ENCODE results near the gene MARK3. TPM values are rescaled to one million over a fixed set of nuclear protein-coding genes. Genes with fewer than 3 reads are reported as not detected.

MARK3 gene
- total and polyA plus RNA-seq, 2 of the 13 experiments (the other 11 are each of a cell fraction or from before 2014, with no cell fraction given), result 47.7 to 56.6 TPM

DNA sequence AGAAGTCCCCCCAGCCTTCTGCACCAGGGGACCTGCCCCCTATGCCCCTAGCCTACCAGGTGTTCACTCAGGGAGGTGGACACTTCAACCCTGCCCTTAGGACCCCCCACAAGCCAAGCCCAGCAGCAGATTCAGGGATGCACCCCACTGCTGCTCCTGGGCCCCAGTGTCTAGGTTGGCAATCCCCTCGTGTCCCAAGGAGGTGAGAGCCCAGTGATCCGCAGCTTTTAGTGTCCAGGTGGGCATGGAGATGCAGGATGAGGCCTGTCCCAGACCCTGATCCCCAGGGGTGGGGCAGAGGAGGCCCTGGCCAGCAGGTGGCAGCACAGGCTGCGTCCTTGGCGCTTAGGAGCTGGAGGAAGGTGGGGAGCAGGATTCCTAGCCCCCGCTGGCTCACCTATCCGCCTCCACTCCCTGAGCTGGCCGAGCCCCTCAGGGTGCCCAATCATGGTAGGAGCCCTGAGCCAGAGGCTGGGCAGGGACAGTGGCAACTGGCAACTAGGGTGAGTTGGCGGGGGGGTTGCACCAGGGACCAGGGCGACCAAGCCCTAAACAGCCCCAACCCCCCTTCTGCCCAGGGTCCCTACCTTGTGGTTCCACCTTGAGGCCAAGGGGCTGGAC lies 133.3 kb downstream of the MARK3 start (continued):
- TF ChIP-seq, protein P1, sequence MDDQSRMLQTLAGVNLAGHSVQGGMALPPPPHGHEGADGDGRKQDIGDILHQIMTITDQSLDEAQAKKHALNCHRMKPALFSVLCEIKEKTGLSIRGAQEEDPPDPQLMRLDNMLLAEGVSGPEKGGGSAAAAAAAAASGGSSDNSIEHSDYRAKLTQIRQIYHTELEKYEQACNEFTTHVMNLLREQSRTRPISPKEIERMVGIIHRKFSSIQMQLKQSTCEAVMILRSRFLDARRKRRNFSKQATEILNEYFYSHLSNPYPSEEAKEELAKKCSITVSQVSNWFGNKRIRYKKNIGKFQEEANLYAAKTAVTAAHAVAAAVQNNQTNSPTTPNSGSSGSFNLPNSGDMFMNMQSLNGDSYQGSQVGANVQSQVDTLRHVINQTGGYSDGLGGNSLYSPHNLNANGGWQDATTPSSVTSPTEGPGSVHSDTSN (CRISPR knock-in tag; IDR thresholded peaks at IDR 0.05; ENCODE audit: borderline replicate concordance), result no peak
- TF ChIP-seq ZSCAN12 (CRISPR knock-in tag; IDR thresholded peaks at IDR 0.05) (no peak), HNRNPK (IDR thresholded peaks at IDR 0.05; ENCODE audit: low read depth, low read length, poor library complexity, severe bottlenecking) (no peak), ATF1 (CRISPR knock-in tag; IDR thresholded peaks at IDR 0.05) (no peak), ZNF30 (CRISPR knock-in tag; IDR thresholded peaks at IDR 0.05) (no peak), NR2F2 (IDR thresholded peaks at IDR 0.05; ENCODE audit: borderline replicate concordance, low read depth) (no peak), SMAD1 (CRISPR knock-in tag; IDR thresholded peaks at IDR 0.05; ENCODE audit: borderline replicate concordance, low read depth) (no peak; the same call in 1 of the 2 replicates), ZNF616 (CRISPR knock-in tag; IDR thresholded peaks at IDR 0.05; ENCODE audit: low read depth) (no peak), GZF1 (CRISPR knock-in tag; IDR thresholded peaks at IDR 0.05) (no peak), ZNF33A (CRISPR knock-in tag; IDR thresholded peaks at IDR 0.05; ENCODE audit: borderline replicate concordance) (no peak), ETV6 (CRISPR knock-in tag; conservative IDR thresholded peaks at IDR 0.05) (no peak)
- TF ChIP-seq, protein P2, sequence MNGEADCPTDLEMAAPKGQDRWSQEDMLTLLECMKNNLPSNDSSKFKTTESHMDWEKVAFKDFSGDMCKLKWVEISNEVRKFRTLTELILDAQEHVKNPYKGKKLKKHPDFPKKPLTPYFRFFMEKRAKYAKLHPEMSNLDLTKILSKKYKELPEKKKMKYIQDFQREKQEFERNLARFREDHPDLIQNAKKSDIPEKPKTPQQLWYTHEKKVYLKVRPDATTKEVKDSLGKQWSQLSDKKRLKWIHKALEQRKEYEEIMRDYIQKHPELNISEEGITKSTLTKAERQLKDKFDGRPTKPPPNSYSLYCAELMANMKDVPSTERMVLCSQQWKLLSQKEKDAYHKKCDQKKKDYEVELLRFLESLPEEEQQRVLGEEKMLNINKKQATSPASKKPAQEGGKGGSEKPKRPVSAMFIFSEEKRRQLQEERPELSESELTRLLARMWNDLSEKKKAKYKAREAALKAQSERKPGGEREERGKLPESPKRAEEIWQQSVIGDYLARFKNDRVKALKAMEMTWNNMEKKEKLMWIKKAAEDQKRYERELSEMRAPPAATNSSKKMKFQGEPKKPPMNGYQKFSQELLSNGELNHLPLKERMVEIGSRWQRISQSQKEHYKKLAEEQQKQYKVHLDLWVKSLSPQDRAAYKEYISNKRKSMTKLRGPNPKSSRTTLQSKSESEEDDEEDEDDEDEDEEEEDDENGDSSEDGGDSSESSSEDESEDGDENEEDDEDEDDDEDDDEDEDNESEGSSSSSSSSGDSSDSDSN (CRISPR knock-in tag; IDR thresholded peaks at IDR 0.05), result no peak; the same call in none of the 2 replicates
- TF ChIP-seq, protein P3, sequence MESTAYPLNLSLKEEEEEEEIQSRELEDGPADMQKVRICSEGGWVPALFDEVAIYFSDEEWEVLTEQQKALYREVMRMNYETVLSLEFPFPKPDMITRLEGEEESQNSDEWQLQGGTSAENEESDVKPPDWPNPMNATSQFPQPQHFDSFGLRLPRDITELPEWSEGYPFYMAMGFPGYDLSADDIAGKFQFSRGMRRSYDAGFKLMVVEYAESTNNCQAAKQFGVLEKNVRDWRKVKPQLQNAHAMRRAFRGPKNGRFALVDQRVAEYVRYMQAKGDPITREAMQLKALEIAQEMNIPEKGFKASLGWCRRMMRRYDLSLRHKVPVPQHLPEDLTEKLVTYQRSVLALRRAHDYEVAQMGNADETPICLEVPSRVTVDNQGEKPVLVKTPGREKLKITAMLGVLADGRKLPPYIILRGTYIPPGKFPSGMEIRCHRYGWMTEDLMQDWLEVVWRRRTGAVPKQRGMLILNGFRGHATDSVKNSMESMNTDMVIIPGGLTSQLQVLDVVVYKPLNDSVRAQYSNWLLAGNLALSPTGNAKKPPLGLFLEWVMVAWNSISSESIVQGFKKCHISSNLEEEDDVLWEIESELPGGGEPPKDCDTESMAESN (CRISPR knock-in tag; conservative IDR thresholded peaks at IDR 0.05), result no peak
- TF ChIP-seq, protein P4, sequence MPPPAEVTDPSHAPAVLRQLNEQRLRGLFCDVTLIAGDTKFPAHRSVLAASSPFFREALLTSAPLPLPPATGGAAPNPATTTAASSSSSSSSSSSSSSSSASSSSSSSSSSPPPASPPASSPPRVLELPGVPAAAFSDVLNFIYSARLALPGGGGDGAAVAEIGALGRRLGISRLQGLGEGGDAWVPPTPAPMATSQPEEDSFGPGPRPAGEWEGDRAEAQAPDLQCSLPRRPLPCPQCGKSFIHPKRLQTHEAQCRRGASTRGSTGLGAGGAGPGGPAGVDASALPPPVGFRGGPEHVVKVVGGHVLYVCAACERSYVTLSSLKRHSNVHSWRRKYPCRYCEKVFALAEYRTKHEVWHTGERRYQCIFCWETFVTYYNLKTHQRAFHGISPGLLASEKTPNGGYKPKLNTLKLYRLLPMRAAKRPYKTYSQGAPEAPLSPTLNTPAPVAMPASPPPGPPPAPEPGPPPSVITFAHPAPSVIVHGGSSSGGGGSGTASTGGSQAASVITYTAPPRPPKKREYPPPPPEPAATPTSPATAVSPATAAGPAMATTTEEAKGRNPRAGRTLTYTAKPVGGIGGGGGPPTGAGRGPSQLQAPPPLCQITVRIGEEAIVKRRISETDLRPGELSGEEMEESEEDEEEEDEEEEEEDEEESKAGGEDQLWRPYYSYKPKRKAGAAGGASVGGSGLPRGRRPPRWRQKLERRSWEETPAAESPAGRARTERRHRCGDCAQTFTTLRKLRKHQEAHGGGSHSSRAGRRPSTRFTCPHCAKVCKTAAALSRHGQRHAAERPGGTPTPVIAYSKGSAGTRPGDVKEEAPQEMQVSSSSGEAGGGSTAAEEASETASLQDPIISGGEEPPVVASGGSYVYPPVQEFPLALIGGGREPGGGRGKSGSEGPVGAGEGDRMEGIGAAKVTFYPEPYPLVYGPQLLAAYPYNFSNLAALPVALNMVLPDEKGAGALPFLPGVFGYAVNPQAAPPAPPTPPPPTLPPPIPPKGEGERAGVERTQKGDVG (CRISPR knock-in tag; IDR thresholded peaks at IDR 0.05; ENCODE audit: borderline replicate concordance), result no peak
- TF ChIP-seq, protein P5, sequence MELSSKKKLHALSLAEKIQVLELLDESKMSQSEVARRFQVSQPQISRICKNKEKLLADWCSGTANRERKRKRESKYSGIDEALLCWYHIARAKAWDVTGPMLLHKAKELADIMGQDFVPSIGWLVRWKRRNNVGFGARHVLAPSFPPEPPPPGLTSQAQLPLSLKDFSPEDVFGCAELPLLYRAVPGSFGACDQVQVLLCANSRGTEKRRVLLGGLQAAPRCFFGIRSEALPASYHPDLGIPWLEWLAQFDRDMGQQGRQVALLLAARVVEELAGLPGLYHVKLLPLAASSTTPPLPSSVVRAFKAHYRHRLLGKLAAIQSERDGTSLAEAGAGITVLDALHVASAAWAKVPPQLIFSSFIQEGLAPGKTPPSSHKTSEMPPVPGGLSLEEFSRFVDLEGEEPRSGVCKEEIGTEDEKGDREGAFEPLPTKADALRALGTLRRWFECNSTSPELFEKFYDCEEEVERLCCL (CRISPR knock-in tag; IDR thresholded peaks at IDR 0.05; ENCODE audit: borderline replicate concordance), result 0 out of 2 replicates have a peak, but pooled peaks have one; percentile 47
- TF ChIP-seq, protein P6, sequence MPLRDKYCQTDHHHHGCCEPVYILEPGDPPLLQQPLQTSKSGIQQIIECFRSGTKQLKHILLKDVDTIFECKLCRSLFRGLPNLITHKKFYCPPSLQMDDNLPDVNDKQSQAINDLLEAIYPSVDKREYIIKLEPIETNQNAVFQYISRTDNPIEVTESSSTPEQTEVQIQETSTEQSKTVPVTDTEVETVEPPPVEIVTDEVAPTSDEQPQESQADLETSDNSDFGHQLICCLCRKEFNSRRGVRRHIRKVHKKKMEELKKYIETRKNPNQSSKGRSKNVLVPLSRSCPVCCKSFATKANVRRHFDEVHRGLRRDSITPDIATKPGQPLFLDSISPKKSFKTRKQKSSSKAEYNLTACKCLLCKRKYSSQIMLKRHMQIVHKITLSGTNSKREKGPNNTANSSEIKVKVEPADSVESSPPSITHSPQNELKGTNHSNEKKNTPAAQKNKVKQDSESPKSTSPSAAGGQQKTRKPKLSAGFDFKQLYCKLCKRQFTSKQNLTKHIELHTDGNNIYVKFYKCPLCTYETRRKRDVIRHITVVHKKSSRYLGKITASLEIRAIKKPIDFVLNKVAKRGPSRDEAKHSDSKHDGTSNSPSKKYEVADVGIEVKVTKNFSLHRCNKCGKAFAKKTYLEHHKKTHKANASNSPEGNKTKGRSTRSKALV (CRISPR knock-in tag; IDR thresholded peaks at IDR 0.05), result no peak
